ENCODE measurements around the gene KRTAP5-6.

DNA sequence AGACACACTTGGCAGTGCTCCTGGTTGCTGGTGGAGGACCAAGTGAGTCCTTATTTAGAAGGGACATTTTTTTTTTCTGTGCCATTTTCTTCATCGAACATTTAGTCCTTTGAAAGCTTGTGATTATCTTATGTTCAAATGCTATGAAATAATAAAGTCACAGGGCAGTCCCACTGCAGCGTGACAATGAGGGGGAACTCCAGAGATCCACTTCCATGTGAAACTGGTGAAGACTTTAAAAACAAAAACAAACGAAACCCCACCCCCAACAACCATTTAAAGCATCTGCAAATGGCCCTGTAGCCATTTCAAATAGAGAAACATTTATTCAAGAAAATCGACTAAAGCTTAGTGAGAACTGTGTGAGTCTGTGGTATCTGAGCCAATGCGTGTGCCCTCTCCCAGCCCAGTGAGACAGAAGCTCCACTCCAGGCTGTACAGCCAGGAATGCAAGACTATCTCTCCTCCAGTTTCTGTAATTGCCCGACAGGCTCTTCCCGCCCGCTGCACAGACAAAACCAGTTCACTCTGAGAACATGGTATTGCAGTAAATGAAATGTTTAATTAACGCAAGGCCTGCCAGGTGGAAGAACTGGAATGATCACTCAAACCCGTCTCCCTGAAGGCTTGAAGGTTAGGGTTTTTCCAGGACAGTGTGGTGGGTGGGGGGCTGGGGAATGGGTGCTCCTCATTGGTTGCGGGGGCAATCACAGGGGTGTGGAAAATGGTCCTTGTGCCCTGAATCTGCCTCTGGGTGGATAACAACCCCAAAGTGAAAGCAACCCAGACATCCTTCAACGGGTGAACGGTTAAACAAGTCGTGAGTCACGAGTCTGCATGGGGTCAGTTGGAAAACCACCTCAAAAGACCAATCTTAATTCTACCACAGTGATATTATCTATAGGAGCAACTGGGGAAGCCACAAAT lies 8.4 kb downstream of the KRTAP5-6 start:
- TF ChIP-seq POLR2A (IDR thresholded peaks at IDR 0.05) (no peak), CTCF (IDR thresholded peaks at IDR 0.05) (no peak)
